HepG2 (cell line): ENCODE results near the gene GCN1. TPM values are rescaled to one million over a fixed set of nuclear protein-coding genes. Genes with fewer than 3 reads are reported as not detected.

Source experiments
- ATAC-seq: fragments of 200-7000 bp; cut with Tn5 transposase; 3 replicates; pipeline ENCODE4 v1.9.1; 2020; ENCODE audit warnings: mild to moderate bottlenecking, moderate library complexity
- BruUV-seq: library from RNA; stranded (reverse); fragments of 400-500 nt; replicated peaks from 2 replicates; lab custom pipeline; 2021; lab: Mats Ljungman, UMichigan
- CTCF ChIA-PET: fragments of 300-600 bp; formaldehyde crosslinking; extraction: SDS; loops from one replicate; lab custom pipeline; 2021; ENCODE audit warnings: low total read pairs, inconsistent platforms, low intra/inter-chr PET ratio; lab: Yijun Ruan, JAX
- POLR2A ChIA-PET: fragments of 350-600 bp; sonication (Branson Sonifier 250); formaldehyde crosslinking; loops from one replicate; lab custom pipeline; 2020; ENCODE audit warnings: antibody characterized with exemption, inconsistent platforms; lab: Yijun Ruan, JAX
- DNase-seq: peaks from one replicate; pipeline ENCODE4 v3.0.0-alpha.2; 2015; ENCODE audit warnings: low spot score
- FAIRE-seq: peaks from 3 replicates; lab custom pipeline; 2011; peaks lifted over from hg19 to GRCh38; lab: Jason Lieb, UNC
- H2AFZ ChIP-seq: one replicate; pipeline ENCODE4 v1.6.1; 2011; ENCODE audit warnings: low read length, inconsistent platforms
- H3K27ac ChIP-seq: fragments of 300-600 bp; 3 replicates; pipeline ENCODE4 v1.8.0; 2011; ENCODE audit warnings: mixed run types, mild to moderate bottlenecking, mixed read lengths, low read length, inconsistent platforms; ENCODE audit not compliant: insufficient read depth; ENCODE audit errors: extremely low read length
- H3K27me3 ChIP-seq, 2 experiments: fragments of 200-600 bp in 1 of 2; 2 replicates in 1 of 2; 3 replicates in 1 of 2; pipeline versions ENCODE4 v1.6.0 to v1.8.0; 2011; ENCODE audit warnings: low read length in 2 of 2, mild to moderate bottlenecking in 2 of 2, moderate library complexity in 2 of 2, inconsistent platforms in 1 of 2; ENCODE audit not compliant: insufficient read depth in 2 of 2, control insufficient read depth in 1 of 2
- H3K36me3 ChIP-seq, 2 experiments: fragments of 200-600 bp in 1 of 2; replicated peaks in 1 of 2; 2 replicates in 1 of 2; 3 replicates in 1 of 2; pipeline versions ENCODE4 v1.5.1 to v1.8.0; 2011; ENCODE audit warnings: low read length in 2 of 2, inconsistent platforms in 1 of 2; ENCODE audit not compliant: insufficient read depth in 2 of 2, control insufficient read depth in 1 of 2
- H3K4me1 ChIP-seq: 2 replicates; pipeline ENCODE4 v1.5.1; 2012; ENCODE audit warnings: low read length, inconsistent platforms; ENCODE audit not compliant: insufficient read depth
- H3K4me2 ChIP-seq: 2 replicates; pipeline ENCODE4 v1.6.0; 2011; ENCODE audit warnings: low read depth, low read length, inconsistent platforms
- H3K4me3 ChIP-seq, 3 experiments: fragments of 200-600 bp in 1 of 3; sonication (generic), shearing (Covaris generic) in 1 of 3; replicated peaks in 1 of 3; 2 replicates each; pipeline ENCODE4 v1.5.1; 2011 to 2016; ENCODE audit warnings: low read length in 3 of 3, inconsistent platforms in 2 of 3, low read depth in 2 of 3, mild to moderate bottlenecking in 2 of 3, control low read depth in 1 of 3, mixed read lengths in 1 of 3; ENCODE audit not compliant: insufficient read depth in 1 of 3
- H3K79me2 ChIP-seq: one replicate; pipeline ENCODE4 v1.6.1; 2011; ENCODE audit warnings: low read length, inconsistent platforms; ENCODE audit not compliant: insufficient read depth
- H3K9ac ChIP-seq: 2 replicates; pipeline ENCODE4 v1.6.0; 2011; ENCODE audit warnings: mild to moderate bottlenecking, low read depth, low read length, inconsistent platforms; ENCODE audit not compliant: insufficient read depth
- H3K9me3 ChIP-seq: 2 replicates; pipeline ENCODE4 v1.5.1; 2012; ENCODE audit warnings: mild to moderate bottlenecking, low read length
- H4K20me1 ChIP-seq: 2 replicates; pipeline ENCODE4 v1.6.0; 2011; ENCODE audit warnings: inconsistent platforms, mild to moderate bottlenecking, low read length, moderate library complexity; ENCODE audit not compliant: insufficient read depth
- ATF7 ChIP-seq, 2 experiments: fragments of 450-650 bp in 1 of 2; sonication (generic) in 1 of 2; formaldehyde crosslinking in 1 of 2; IDR thresholded peaks; 2 replicates each; pipeline versions ENCODE4 v1.4.0 to v1.6.1; 2016 to 2020; ENCODE audit warnings: antibody characterized with exemption in 1 of 2, mild to moderate bottlenecking in 1 of 2, missing genetic modification reagents in 1 of 2
- CREB1 ChIP-seq, 2 experiments: fragments of 450-650 bp in 1 of 2; IDR thresholded peaks; 2 replicates each; pipeline ENCODE4 v1.6.1; 2016 to 2017; ENCODE audit warnings: control low read depth in 1 of 2, mild to moderate bottlenecking in 1 of 2, missing compliant biosample characterization in 1 of 2, missing genetic modification characterization in 1 of 2
- GATAD1 ChIP-seq: IDR thresholded peaks from 2 replicates; pipeline ENCODE4 v1.6.1; 2016; ENCODE audit warnings: missing genetic modification reagents, missing compliant biosample characterization
- HOXA9 ChIP-seq: sonication (generic); formaldehyde crosslinking; IDR thresholded peaks from 2 replicates; pipeline ENCODE4 v1.8.1; 2022; ENCODE audit warnings: missing genetic modification reagents, mild to moderate bottlenecking, moderate library complexity, borderline replicate concordance
- KDM5A ChIP-seq: fragments of 200-600 bp; sonication (generic); IDR thresholded peaks from 2 replicates; pipeline ENCODE4 v1.7.0; 2018; ENCODE audit warnings: antibody characterized with exemption, mild to moderate bottlenecking, low read length, borderline replicate concordance
- MAFF ChIP-seq: IDR thresholded peaks from 2 replicates; pipeline ENCODE4 v1.6.1; 2011; ENCODE audit warnings: low read depth, low read length, improper control_type of control experiment
- NFE2L2 ChIP-seq: fragments of 150-350 bp; IDR thresholded peaks from 2 replicates; pipeline ENCODE4 v1.6.1; 2014; ENCODE audit warnings: low read length
- PLRG1 ChIP-seq: fragments of 450-650 bp; conservative IDR thresholded peaks from 2 replicates; pipeline ENCODE4 v1.6.1; 2016
- PTBP1 ChIP-seq: fragments of 200-400 bp; formaldehyde crosslinking; IDR thresholded peaks from 2 replicates; pipeline ENCODE4 v1.6.1; 2018; ENCODE audit warnings: low read length, low read depth; ENCODE audit not compliant: poor library complexity, severe bottlenecking
- RAD21 ChIP-seq: fragments of 450-650 bp; formaldehyde crosslinking; IDR thresholded peaks from 2 replicates; pipeline ENCODE4 v1.5.0; 2020; ENCODE audit warnings: mild to moderate bottlenecking
- RELA ChIP-seq: sonication (generic); formaldehyde crosslinking; IDR thresholded peaks from 2 replicates; pipeline ENCODE4 v1.4.0; 2020; ENCODE audit warnings: missing genetic modification reagents
- RFX3 ChIP-seq: IDR thresholded peaks from 2 replicates; pipeline ENCODE4 v1.6.1; 2016; ENCODE audit warnings: missing biosample characterization, missing genetic modification reagents
- SMAD9 ChIP-seq: sonication (generic); formaldehyde crosslinking; IDR thresholded peaks from 2 replicates; pipeline ENCODE4 v1.5.1; 2020; ENCODE audit warnings: mild to moderate bottlenecking, missing genetic modification reagents
- SRF ChIP-seq: IDR thresholded peaks from 2 replicates; pipeline ENCODE4 v1.6.1; 2011; ENCODE audit warnings: mild to moderate bottlenecking, low read depth, low read length, moderate library complexity
- TOPORS ChIP-seq: sonication (generic); formaldehyde crosslinking; IDR thresholded peaks from 2 replicates; pipeline ENCODE4 v1.8.0; 2023; ENCODE audit warnings: mild to moderate bottlenecking, missing genetic modification reagents
- TRIM24 ChIP-seq: sonication (generic); formaldehyde crosslinking; IDR thresholded peaks from 2 replicates; pipeline ENCODE4 v1.8.0; 2022; ENCODE audit warnings: mild to moderate bottlenecking, missing genetic modification reagents
- ZBTB7A ChIP-seq: sonication (generic); formaldehyde crosslinking; IDR thresholded peaks from 2 replicates; pipeline ENCODE4 v1.8.0; 2022; ENCODE audit warnings: mild to moderate bottlenecking, missing genetic modification reagents
- ZEB1 ChIP-seq: IDR thresholded peaks from 2 replicates; pipeline ENCODE4 v1.6.1; 2012; ENCODE audit warnings: mild to moderate bottlenecking, low read depth, inconsistent platforms; ENCODE audit not compliant: insufficient replicate concordance
- ZNF224 ChIP-seq: sonication (generic); formaldehyde crosslinking; IDR thresholded peaks from 2 replicates; pipeline ENCODE4 v1.5.0; 2020; ENCODE audit warnings: mild to moderate bottlenecking, missing genetic modification reagents
- ZNF569 ChIP-seq: sonication (generic); formaldehyde crosslinking; IDR thresholded peaks from 2 replicates; pipeline ENCODE4 v1.5.0; 2020; ENCODE audit warnings: mild to moderate bottlenecking, missing genetic modification reagents, moderate library complexity, borderline replicate concordance
- ZNF570 ChIP-seq: sonication (generic); formaldehyde crosslinking; IDR thresholded peaks from 2 replicates; pipeline ENCODE4 v1.4.0; 2020; ENCODE audit warnings: mild to moderate bottlenecking, missing genetic modification reagents, borderline replicate concordance
- ZNF891 ChIP-seq: sonication (generic); formaldehyde crosslinking; IDR thresholded peaks from 2 replicates; pipeline ENCODE4 v1.5.0; 2020; ENCODE audit warnings: mild to moderate bottlenecking, missing genetic modification reagents
- ZSCAN31 ChIP-seq: sonication (generic); formaldehyde crosslinking; IDR thresholded peaks from 2 replicates; pipeline ENCODE4 v1.5.0; 2020; ENCODE audit warnings: low read depth, mild to moderate bottlenecking, missing genetic modification reagents
- WGBS: methylation state at CpG from one replicate; pipeline ENCODE4 v1.1.6; 2017; ENCODE audit warnings: low lambda C conversion rate; 5-methylcytosine and 5-hydroxymethylcytosine counted together
- in situ Hi-C: cut with HindIII; loops from 2 replicates; pipeline ENCODE4 v1.10.0; 2017; ENCODE audit warnings: low pct_unique_long_range_greater_than_20kb; ENCODE audit not compliant: extremely low pct_ligation_motif_present
- intact Hi-C: fragments of 100-400 bp; cut with micrococcal nuclease; formaldehyde crosslinking; loops from one replicate; pipeline ENCODE4 v1.10.0; 2022; ENCODE audit not compliant: unreplicated experiment
- polyA plus RNA-seq, 8 experiments: library from polyadenylated mRNA; depleted of rRNA in 3 of 8; stranded (reverse) in 7 of 8; unstranded in 1 of 8; fragments of >200 nt; fragmentation: Illumina TruSeq in 4 of 8; extraction: Trizol in 4 of 8; gene quantifications; 2 replicates each; pipeline versions ENCODE4 v1.2.1 to v1.2.3, GENCODE V29; 2011 to 2016; ENCODE audit warnings: low read depth in 4 of 8, missing spikeins in 1 of 8, mixed read lengths in 1 of 8; ENCODE audit not compliant: insufficient read depth in 1 of 8
- total RNA-seq, 5 experiments: library from RNA; depleted of rRNA; stranded (reverse); fragments of >200 nt; fragmentation: Illumina TruSeq; extraction: Trizol; gene quantifications; 2 replicates each; pipeline ENCODE4 v1.2.3, GENCODE V29; 2016; ENCODE audit warnings: low read depth in 1 of 5
- TF ChIP-seq, protein P1 (sequence below): sonication (generic); formaldehyde crosslinking; IDR thresholded peaks from 2 replicates; pipeline ENCODE4 v1.5.0; 2020; ENCODE audit warnings: missing genetic modification reagents, mild to moderate bottlenecking, borderline replicate concordance

The GCN1 gene
- total and polyA plus RNA-seq, 2 of the 13 experiments (the other 11 are each of a cell fraction or from before 2014, with no cell fraction given), result 58.2 to 83.0 TPM

DNA sequence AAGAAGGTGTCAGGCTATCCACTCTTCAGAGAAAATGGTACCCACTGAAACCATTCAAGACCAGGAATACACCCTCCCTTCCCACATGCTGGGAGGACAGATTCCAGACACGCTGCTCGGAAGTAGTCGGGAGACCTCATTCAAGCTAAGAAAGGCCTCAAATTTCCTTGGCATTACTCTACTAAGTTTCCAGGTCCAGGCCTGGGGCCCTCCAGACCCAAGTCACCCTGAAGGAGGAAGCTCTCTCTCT lies 33.5 kb upstream of the GCN1 start (continued):
- no peak for TF ChIP-seq SRF
- no peak for TF ChIP-seq ATF7 (IDR thresholded peaks at IDR 0.05)
- TF ChIP-seq ATF7 (CRISPR knock-in tag; IDR thresholded peaks at IDR 0.05), result no peak
- TF ChIP-seq ZNF891 (CRISPR knock-in tag), result no peak
- peak; percentile 67; the same call in 1 of the 2 replicates for TF ChIP-seq KDM5A
- TF ChIP-seq RFX3, result no peak
- no peak for TF ChIP-seq MAFF
- TF ChIP-seq ZNF570 (CRISPR knock-in tag), result no peak
- peak; percentile 58 for TF ChIP-seq TOPORS
- TF ChIP-seq RAD21 (CRISPR knock-in tag), result no peak
- TF ChIP-seq RELA (CRISPR knock-in tag), result no peak
- TF ChIP-seq ZNF224 (CRISPR knock-in tag), result 0 out of 2 replicates have a peak, but pooled peaks have one; percentile 62
- TF ChIP-seq TRIM24 (CRISPR knock-in tag), result no peak
- TF ChIP-seq, all 625 proteins: peak for 33

DNA sequence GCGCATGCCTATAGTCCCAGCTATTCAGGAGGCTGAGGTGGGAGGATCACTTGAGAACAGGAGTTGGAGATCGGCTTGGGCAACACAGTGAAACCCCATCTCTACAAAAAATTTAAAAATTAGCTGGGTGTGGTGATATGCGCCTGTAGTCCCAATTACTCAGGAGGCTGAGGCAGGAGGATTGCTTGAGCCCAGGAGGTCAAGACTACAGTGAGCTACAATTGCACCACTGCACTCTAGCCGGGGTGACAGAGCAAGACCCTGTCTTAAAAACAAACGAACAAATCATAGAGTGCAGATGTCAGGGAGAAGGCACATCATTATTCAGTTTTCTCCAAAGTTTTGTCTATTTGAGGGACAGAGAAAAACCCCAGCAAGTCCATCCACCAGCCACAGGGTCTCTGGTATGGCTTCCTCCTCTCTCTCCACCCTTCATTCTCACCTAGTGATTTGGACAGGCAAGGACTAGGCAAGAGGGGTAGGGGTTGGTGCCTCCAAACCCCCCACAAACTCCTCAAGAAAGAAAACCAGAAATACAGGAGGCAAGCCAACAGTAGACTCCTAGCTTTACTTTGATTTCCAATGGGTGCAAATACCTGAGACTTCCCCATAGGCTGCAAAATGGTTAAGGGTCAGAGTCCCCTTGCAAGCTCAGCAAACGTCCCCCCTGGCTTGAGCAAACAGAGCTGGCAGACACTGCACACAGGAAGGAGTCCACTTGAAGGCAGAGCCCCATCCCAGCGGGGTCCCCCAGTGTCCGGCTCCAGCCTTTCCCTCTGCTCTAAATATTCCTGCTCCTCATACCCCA lies 32.9 kb upstream of the GCN1 start:
- peaks cover 82% of the 10 kb centered on the region for H3K4me1 ChIP-seq
- in situ Hi-C loops, result no loop called here
- peak; percentile 92 for FAIRE-seq
- H3K9ac ChIP-seq, result peak overlapping the region; percentile 84
- intact Hi-C loops, result loop anchor here (1.0 kb wide), 2 partner anchors 38 to 64 kb away; partner anchors contain the start of genes PXN and RNU4-2
- POLR2A ChIA-PET, result interaction anchor here (0.7 to 8.7 kb wide), 23 partner anchors 8 to 753 kb away, joined by 3 to 461 read pairs (median 10); partner anchors contain the start of genes DYNLL1, PLA2G1B, POP5 and PXN
- CTCF ChIA-PET, result interaction anchor here (3.3 kb wide), 1 partner anchor 39 kb away, joined by 51 read pairs; the partner anchor contains the start of gene PXN
- 76% methylated on average over 5 of the region's 8 CpGs for WGBS
- H3K79me2 ChIP-seq, result peaks cover 3% of the 10 kb centered on the region
- H3K9me3 ChIP-seq, result no peaks in the 10 kb centered on the region
- DNase-seq, result peak; percentile 88
- H3K4me3 ChIP-seq, result peak overlapping the region; percentile 41 to 70 (median 50)
- H3K27ac ChIP-seq, result peak overlapping the region; percentile 100
- no peaks in the 10 kb centered on the region for H3K27me3 ChIP-seq
- TSS peak; percentile 64 for BruUV-seq
- H4K20me1 ChIP-seq, result no peaks in the 10 kb centered on the region
- ATAC-seq, result peak; percentile 64
- H3K36me3 ChIP-seq, result peaks cover 7 to 17% of the 10 kb centered on the region in 2 experiments
- peak overlapping the region; percentile 97 for H3K4me2 ChIP-seq
- no peak overlapping the region for H2AFZ ChIP-seq
- TF ChIP-seq GATAD1 (CRISPR knock-in tag) (no peak), ZEB1 (no peak), NFE2L2 (no peak), ZSCAN31 (CRISPR knock-in tag) (0 out of 2 replicates have a peak, but pooled peaks have one; percentile 30), PTBP1 (no peak), MAFF (peak; percentile 88), PLRG1 (no peak), ZBTB7A (CRISPR knock-in tag) (no peak), ZNF569 (no peak), CREB1 (IDR thresholded peaks at IDR 0.05) (no peak), CREB1 (CRISPR knock-in tag; IDR thresholded peaks at IDR 0.05) (no peak), SMAD9 (CRISPR knock-in tag) (no peak), HOXA9 (CRISPR knock-in tag) (no peak)
- TF ChIP-seq, protein P1, sequence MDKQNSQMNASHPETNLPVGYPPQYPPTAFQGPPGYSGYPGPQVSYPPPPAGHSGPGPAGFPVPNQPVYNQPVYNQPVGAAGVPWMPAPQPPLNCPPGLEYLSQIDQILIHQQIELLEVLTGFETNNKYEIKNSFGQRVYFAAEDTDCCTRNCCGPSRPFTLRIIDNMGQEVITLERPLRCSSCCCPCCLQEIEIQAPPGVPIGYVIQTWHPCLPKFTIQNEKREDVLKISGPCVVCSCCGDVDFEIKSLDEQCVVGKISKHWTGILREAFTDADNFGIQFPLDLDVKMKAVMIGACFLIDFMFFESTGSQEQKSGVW (CRISPR knock-in tag), result no peak
